ENCODE measurements around the gene KIAA0513.

The KIAA0513 gene

GRCh38 chr16:85138825-85139627, 111.4 kb downstream of the KIAA0513 start:
- DNase-seq = peak; percentile 64

GRCh38 chr16:85139881-85140339, 112.3 kb downstream of the KIAA0513 start:
- no peak for DNase-seq

GRCh38 chr16:85140455-85141012, 112.9 kb downstream of the KIAA0513 start:
- DNase-seq = no peak

GRCh38 chr16:85141491-85142128, 114.0 kb downstream of the KIAA0513 start:
- DNase-seq = no peak

- DNase-seq = no peak
Measured at GRCh38 chr16:85142129-85142513, 114.5 kb downstream of the KIAA0513 start.

GRCh38 chr16:85142771-85143211, 115.2 kb downstream of the KIAA0513 start:
- no peak for DNase-seq
